Stimulated activated CD4-positive, alpha-beta T cell treated with anti-CD3 and anti-CD28 coated beads, Interleukin-15, amount 100 ng/mL, for 48 hours (primary cell): ENCODE data around the gene CPSF3.

ENCODE experiments used
- DNase-seq, 2 donors: peaks; one replicate each; pipeline ENCODE4 v3.0.0-alpha.2; 2020; ENCODE audit warnings: low read depth in 2 of 2

Gene CPSF3

DNA sequence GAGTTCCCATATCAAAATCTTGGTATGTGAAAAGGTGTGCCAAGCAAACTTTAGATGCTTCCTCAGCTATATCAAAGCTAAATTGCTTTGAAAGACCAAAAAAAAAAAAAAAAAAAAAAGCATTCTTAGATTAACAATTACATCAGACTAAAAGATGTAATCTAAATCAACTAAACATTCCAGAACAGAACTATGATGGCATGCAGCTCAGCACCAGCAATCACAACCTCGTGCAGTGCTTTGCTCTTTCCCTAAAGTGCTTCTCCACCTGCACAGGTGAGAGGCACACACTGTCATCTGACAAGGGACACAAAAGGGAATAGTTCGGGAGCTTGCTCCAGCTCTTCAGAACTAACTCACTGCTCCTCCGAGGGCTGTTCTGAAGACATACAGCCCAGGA is 94.7 kb downstream of the CPSF3 start:
- no peak for DNase-seq

DNA sequence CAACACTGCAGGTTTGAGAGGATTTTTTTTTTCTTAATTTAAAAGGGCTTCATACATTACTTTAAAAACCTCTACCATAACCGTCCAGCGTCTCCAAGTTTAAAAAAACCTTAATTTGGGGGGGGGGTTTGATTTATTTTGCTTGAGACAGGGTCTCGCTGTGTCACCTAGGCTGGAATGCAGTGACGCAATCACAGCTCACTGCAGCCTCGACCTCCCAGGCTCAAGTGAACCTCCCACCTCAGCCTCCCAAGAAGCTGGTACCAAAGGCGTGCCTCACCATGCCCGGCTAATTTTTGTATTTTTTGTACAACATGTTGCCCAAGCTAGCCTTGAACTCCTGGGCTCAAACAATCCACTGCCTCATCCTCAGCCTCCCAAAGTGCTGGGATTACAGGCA is 95.3 kb downstream of the CPSF3 start:
- no peak for DNase-seq

DNA sequence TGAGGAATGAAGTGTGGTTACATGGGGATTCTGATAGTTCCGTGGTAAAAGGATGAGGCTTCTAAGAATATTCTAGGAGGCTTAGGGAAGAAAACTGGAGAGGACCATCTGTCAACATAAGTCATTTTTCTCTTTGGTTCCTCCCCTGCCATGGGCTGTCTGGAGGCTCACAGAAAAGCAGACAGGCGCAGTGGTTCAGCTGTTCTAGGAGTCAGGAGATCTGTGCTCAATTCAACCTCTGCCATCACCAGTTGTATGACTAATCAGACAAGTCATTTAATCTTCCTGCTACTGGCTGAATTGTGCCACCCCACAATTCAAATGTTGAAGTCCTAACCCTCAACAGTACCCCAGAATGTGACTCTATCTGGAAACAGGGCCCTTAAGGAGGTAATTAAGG is 95.8 kb downstream of the CPSF3 start:
- no peak for DNase-seq
